HG02938 (cell line): ENCODE data around the gene SEC14L6.
"Not testable (repeated sequence)": the region's sequence is repeated elsewhere in the genome, so short reads cannot be mapped to it uniquely, and the experiment has no call there.

Source experiments
- ATAC-seq: cut with Tn5 transposase; IDR thresholded peaks from one replicate; pipeline ENCODE4 v1.9.1; 2021; ENCODE audit warnings: mild to moderate bottlenecking, moderate library complexity; ENCODE audit not compliant: unreplicated experiment

The SEC14L6 gene

GRCh38 chr22:30567277-30567676, 20.7 kb upstream of the SEC14L6 start:
- ATAC-seq = not testable (repeated sequence)

DNA sequence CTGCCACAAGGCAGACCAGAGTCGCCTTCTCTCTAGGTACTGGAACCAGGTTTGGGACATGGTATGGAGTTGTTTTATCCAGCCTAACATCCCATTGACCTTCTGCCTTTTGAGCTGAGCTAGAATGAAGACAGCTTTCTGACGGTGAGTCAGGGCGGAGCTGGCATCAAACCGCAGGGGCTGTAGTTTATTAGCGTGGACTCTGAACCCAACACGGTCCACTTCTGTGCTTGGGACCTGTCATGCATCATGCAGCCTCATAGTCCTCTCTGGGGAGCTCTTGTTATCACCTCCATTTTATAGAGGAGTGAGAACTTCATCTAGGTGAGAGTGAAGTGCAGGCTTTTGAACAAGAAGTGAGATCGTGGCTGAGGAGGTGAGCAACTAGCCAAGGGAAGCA, 19.6 kb upstream of the SEC14L6 start:
- no peak for ATAC-seq

- no peak for ATAC-seq
These were observed 18.8 kb upstream of the SEC14L6 start for GRCh38 chr22:30565341-30565740.

GRCh38 chr22:30564761-30565119, 18.2 kb upstream of the SEC14L6 start:
- ATAC-seq = no peak

GRCh38 chr22:30564045-30564760, 17.7 kb upstream of the SEC14L6 start:
- no peak for ATAC-seq

- ATAC-seq = no peak
These were observed 15.8 kb upstream of the SEC14L6 start for GRCh38 chr22:30562366-30562765.

DNA sequence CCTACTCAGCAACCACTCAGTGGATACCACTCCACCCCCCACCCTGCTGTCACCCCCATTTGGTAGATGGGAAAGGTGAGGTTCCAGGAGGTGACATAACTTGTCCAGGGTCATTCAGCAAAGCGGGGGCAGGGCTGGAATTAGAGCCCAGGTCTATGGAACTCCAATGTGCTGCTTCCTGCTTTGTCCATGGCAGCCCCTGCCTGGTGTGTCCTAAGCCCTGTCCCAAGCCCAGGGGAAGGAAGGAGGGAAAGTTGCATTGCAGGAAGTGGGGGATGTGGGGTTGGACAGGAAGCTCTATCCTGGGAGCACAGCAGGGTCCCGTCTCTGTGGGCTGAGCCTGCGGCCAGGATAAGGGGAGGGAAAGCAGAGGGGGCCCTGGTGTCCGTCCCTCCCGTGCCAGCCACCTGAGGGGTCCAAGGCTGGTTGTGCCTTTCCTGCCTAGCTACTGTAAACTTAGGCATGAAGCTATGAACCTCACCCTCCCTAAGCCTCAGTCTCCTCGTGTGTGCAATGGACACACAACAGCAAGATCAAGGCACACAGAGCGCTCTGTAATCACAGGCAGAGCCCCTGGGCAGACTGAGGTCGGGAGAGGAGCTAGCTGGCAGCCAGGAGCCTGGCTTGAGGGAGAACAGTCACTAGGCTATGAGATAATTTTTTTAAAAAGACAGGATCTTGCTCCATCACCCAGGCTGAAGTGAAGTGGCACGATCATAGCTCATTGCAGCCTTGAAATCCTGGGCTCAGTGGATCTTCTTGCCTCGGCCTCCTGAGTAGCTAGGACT, 15.1 kb upstream of the SEC14L6 start:
- ATAC-seq = no peak

DNA sequence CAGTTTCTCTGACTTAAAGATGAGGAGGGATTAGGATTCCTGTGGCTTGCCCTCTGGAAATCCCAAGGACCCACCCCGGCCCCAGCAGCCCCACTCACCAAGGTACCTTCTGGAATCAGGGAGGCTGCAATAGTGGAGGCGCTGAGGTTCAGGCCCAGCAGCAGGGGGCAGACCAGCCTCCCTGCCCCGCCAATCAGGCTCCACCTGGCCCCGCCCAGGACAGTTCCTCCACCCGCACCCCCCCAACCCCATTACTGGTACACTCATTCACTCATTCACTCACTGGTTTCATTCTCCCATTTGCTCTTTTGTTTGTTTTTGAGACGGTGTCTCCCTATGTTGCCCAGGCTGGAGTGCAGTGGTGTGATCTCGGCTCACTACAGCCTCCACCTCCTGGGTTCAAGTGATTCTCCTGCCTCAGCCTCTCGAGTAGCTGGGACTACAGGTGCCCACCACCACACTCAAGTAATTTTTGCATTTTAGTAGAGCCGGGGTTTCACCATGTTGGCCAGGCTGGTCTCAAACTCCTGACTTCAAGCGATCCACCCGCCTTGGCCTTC, 14.2 kb upstream of the SEC14L6 start:
- not testable (repeated sequence) for ATAC-seq

DNA sequence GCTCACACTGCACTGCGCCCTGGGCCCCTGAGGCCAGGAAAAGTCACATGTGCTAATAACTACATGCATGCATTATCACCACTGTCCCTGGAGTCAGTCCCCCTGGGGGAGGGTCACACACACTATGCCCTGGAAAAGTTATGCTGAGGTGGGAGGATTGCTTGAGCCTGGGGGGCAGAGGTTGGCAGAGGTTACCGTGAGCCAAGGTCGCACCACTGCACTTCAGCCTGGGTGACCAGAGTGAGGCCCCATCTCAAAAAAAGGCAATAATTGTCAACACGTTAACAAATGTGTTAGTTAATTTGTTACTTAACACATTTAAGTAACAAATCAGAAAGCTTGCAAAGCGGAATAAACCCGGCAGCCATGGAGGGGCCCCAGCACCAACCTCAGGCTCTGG, 13.3 kb upstream of the SEC14L6 start:
- ATAC-seq = no peak

DNA sequence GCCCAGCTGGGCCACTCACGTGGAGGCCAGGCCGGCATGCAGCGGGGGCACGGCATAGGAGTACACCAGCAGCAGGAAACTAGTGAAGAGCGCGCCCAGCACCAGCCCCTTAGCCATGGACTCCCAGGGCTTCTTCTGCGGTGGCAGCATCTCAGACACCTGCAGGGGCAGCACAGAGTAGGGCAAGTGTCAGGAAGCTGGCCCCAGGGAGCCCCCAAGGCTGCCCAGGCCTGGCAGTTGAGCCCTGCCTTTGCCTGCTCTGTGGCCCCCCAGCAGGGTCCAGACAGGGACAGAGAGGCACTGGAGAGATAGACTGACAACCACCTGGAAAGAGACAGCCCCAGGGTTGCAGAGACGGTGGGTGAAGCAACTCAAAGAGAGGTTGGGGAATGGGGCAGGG, 10.7 kb upstream of the SEC14L6 start:
- ATAC-seq = no peak

DNA sequence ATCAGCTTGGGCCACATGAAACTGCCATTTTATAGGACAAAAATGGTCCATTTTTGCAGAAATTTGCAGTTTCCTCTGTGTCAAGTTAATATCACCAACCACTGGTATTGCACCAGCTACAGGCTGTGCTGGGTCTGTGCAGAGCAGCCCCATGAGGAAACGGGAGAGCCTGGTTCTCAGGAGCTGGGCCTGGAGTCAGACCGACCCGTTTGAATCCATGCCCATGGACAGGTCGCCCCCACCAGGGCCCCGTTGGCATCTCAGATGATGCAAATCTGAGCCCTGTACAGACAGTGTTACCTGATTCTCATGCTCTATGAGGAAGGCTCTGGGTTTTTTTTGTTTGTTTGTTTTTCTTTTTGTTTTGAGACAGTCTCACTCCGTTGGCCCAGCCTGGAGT, 9.8 kb upstream of the SEC14L6 start:
- no peak for ATAC-seq

GRCh38 chr22:30555282-30556210, 9.0 kb upstream of the SEC14L6 start:
- no peak for ATAC-seq

DNA sequence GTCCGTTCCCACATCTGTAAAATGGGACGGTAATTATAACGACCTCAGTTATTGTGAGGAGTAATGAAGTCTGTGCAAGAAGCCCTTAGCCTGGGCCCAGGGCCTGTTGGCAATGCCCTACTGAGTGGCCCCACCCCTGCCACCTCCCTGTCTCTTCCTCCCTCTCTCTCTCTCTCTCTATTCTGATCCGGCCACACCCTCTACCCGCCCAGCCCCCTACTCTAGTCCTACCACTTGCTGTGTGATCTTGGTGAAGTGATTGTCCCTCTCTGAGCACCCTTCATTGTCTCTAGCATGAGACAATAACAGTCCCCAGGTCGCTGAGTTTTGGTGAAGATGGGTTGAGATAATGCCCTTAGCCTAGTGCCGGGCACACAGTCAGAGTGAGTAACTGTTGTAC, 7.4 kb upstream of the SEC14L6 start:
- no peak for ATAC-seq

DNA sequence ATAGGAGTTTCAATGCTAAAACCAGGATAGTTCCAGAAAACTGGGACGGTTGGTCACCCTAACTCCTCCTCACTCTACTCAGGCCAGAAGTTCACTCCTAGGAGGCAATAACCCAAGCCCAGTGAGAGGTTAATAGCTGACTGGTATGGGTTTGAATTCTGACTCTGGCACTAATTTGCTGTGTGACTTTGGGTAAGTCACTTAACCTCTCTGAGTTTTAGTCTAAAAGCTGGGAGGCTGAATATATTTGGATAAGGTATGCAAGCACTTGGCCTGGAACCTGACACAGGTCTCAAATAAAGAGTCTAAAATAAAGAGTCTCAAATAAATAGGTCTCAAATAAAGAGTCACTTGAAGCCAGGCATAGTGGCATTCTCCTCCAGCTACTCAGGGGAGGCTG, 6.2 kb upstream of the SEC14L6 start:
- no peak for ATAC-seq

- not testable (repeated sequence) for ATAC-seq
These were observed 5.3 kb upstream of the SEC14L6 start for GRCh38 chr22:30551813-30552212.

DNA sequence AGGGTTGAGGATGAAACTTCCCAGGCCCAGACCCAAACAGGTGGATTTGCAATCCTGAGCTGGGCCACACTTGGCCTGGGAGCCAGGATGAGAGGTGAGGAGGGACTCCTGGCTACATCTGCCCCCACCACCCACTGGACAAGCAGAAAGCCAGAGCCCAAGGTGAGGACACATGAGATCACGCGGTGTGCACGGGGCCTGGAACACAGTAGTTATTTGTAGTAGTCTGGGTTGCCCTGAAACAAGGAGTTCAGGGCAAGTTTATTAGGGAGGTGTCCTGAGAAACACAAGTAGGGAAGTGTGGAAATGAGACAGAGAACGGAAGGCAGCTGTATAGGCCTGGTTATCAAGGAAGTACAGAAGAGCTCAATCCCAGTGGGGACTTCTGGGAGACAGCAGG, 647 bp upstream of the SEC14L6 start:
- no peak for ATAC-seq

GRCh38 chr22:30542811-30543188, 3.7 kb downstream of the SEC14L6 start:
- ATAC-seq = no peak

DNA sequence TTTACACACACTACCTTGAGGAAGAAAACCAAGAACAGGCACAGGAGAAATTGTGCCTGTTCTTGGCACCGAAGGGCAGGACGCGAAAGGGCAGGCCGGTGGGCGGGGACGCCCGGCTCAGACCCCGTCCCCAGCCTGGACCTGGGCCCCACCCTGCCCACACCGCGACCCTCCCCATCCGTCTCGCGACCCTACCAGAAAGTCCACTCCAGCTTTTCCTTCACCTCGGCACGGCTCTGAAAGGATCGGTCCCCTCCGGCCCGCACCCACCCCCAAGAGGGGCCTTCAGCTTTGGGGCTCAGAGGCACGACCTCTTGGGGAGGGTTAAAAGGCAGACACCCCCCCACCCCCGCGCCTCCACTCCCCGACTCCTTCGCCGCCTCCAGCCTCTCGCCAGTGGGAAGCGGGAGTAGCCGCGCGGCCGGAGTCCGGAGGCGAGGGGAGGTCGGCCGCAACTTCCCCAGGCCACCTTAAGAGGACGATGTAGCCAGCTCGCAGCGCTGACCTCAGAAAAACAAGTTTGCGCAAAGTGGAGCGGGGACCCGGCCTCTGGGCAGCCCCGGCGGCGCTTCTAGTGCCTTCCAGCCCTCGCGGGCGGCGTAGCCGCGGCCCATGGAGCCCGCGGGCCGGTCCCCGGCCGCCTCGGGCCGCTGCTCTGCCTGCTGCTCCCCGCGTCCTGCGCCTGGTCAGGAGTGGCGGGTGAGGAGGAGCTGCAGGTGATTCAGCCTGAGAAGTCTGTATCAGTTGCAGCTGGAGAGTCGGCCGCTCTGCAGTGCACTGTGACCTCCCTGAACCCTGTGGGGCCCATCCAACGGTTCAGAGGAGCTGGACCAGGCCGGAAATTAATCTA, 4.4 kb downstream of the SEC14L6 start:
- ATAC-seq = no peak

- not testable (repeated sequence) for ATAC-seq
These were observed 5.0 kb downstream of the SEC14L6 start for GRCh38 chr22:30541511-30541910.

DNA sequence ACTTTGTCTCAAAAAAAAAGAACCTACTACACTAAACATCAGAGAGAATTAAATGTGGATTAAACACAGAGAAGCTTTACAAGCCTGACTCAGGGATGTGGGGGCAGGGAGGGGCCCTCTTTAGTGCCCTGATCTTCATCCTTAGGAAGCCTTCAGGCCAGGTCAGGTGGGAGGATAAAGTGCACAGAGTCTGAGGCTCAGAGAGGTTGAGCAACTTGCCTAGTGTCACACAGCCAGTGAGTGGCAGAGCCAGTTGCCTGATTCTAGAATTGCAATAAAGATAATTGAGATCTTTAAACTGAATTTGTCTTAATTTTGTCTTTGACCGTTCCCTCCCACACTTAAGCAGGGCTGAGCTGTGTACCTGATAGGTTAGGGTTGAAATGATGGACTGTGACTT, 7.2 kb downstream of the SEC14L6 start:
- ATAC-seq = no peak
